Measurements from ENCODE around the gene TOGARAM2. TPM values are rescaled to one million over a fixed set of nuclear protein-coding genes. Genes with fewer than 3 reads are reported as not detected.
A peak's percentile ranks its signal among the peaks of the same experiment; 100 is the strongest.

The TOGARAM2 gene
- total and polyA plus RNA-seq, 2 experiments from 2014 or later: not detected

GRCh38 chr2:28997237-28997846 lies 16.2 kb downstream of the TOGARAM2 start:
- Histone ChIP-seq H3K27ac (no peak overlapping the region), H4K20me1 (ENCODE audit: insufficient read depth) (no peaks in the 10 kb centered on the region), H3K9me3 (ENCODE audit: low read depth) (no peaks in the 10 kb centered on the region), H3K79me2 (ENCODE audit: insufficient read depth) (no peaks in the 10 kb centered on the region), H3K9ac (no peak overlapping the region), H3K9me2 (ENCODE audit: insufficient read depth) (no peaks in the 10 kb centered on the region), H3K4me1 (ENCODE audit: insufficient read depth) (peaks cover 12% of the 10 kb centered on the region; the same call in 1 of the 2 replicates), H3F3A (ENCODE audit: insufficient read depth) (no peaks in the 10 kb centered on the region; the same call in 1 of the 2 replicates), H2AFZ (peak overlapping the region; percentile 34), H3K36me3 (ENCODE audit: low read depth) (no peaks in the 10 kb centered on the region), H3K4me2 (ENCODE audit: unreplicated experiment) (peak overlapping the region; percentile 3), H3K4me3 (peak overlapping the region; percentile 20; the same call in 1 of the 2 replicates), H3K27me3 (replicated peaks; ENCODE audit: insufficient read depth) (no peaks in the 10 kb centered on the region)
- in situ Hi-C loops (cut with MboI): no loop called here
- WGBS, 2 experiments (ENCODE audit: low coverage in 1 of 2, low lambda C conversion rate in 2 of 2, missing lambda C conversion rate in 2 of 2): 6 to 10% methylated on average over 12 of the region's 12 CpGs
- peak; percentile 73 for DNase-seq
- TF ChIP-seq EZH2 (IDR thresholded peaks at IDR 0.05; ENCODE audit: insufficient read depth, poor library complexity, severe bottlenecking) (no peak), EZH2phosphoT487 (IDR thresholded peaks at IDR 0.05; ENCODE audit: insufficient read depth, low read depth) (no peak)

- Histone ChIP-seq H3K79me2 (ENCODE audit: insufficient read depth) (no peaks in the 10 kb centered on the region), H3F3A (ENCODE audit: insufficient read depth) (no peaks in the 10 kb centered on the region; the same call in 1 of the 2 replicates), H3K27me3 (replicated peaks; ENCODE audit: insufficient read depth) (no peaks in the 10 kb centered on the region), H3K27ac (no peak overlapping the region), H3K9me3 (ENCODE audit: low read depth) (no peaks in the 10 kb centered on the region), H3K36me3 (ENCODE audit: low read depth) (no peaks in the 10 kb centered on the region), H3K4me2 (ENCODE audit: unreplicated experiment) (no peak overlapping the region), H3K9me2 (ENCODE audit: insufficient read depth) (no peaks in the 10 kb centered on the region), H3K4me3 (no peak overlapping the region), H4K20me1 (ENCODE audit: insufficient read depth) (no peaks in the 10 kb centered on the region), H2AFZ (no peak overlapping the region), H3K9ac (no peak overlapping the region), H3K4me1 (ENCODE audit: insufficient read depth) (peaks cover 12% of the 10 kb centered on the region; the same call in 1 of the 2 replicates)
- no peak for DNase-seq
- in situ Hi-C loops (cut with MboI): no loop called here
- WGBS, 2 experiments (ENCODE audit: low coverage in 1 of 2, low lambda C conversion rate in 2 of 2, missing lambda C conversion rate in 2 of 2): 81 to 90% methylated on average over 13 to 17 of the region's 17 CpGs
- TF ChIP-seq EZH2phosphoT487 (IDR thresholded peaks at IDR 0.05; ENCODE audit: insufficient read depth, low read depth) (no peak), EZH2 (IDR thresholded peaks at IDR 0.05; ENCODE audit: insufficient read depth, poor library complexity, severe bottlenecking) (no peak)
Measured at GRCh38 chr2:28997847-28998735, 17.0 kb downstream of the TOGARAM2 start.

- peaks cover 12% of the 10 kb centered on the region; the same call in 1 of the 2 replicates for H3K4me1 ChIP-seq (ENCODE audit: insufficient read depth)
- no peak overlapping the region for H3K4me3 ChIP-seq
- H2AFZ ChIP-seq: no peak overlapping the region
- 57 to 70% methylated on average over 7 of the region's 7 CpGs for WGBS, 2 experiments (ENCODE audit: low coverage in 1 of 2, low lambda C conversion rate in 2 of 2, missing lambda C conversion rate in 2 of 2)
- no peaks in the 10 kb centered on the region; the same call in 1 of the 2 replicates for H3F3A ChIP-seq (ENCODE audit: insufficient read depth)
- no peak for DNase-seq
- H3K27me3 ChIP-seq (replicated peaks; ENCODE audit: insufficient read depth): no peaks in the 10 kb centered on the region
- no peaks in the 10 kb centered on the region for H3K9me3 ChIP-seq (ENCODE audit: low read depth)
- in situ Hi-C loops (cut with MboI): no loop called here
- no peak overlapping the region for H3K4me2 ChIP-seq (ENCODE audit: unreplicated experiment)
- no peaks in the 10 kb centered on the region for H3K36me3 ChIP-seq (ENCODE audit: low read depth)
- H3K27ac ChIP-seq: no peak overlapping the region
- no peaks in the 10 kb centered on the region for H3K79me2 ChIP-seq (ENCODE audit: insufficient read depth)
- no peak overlapping the region for H3K9ac ChIP-seq
- H4K20me1 ChIP-seq (ENCODE audit: insufficient read depth): no peaks in the 10 kb centered on the region
- no peaks in the 10 kb centered on the region for H3K9me2 ChIP-seq (ENCODE audit: insufficient read depth)
- no peak for TF ChIP-seq EZH2 (IDR thresholded peaks at IDR 0.05; ENCODE audit: insufficient read depth, poor library complexity, severe bottlenecking)
- no peak for TF ChIP-seq EZH2phosphoT487 (IDR thresholded peaks at IDR 0.05; ENCODE audit: insufficient read depth, low read depth)
Measured at GRCh38 chr2:29000481-29000880, 19.4 kb downstream of the TOGARAM2 start.

- H3K4me3 ChIP-seq: no peak overlapping the region
- no peak overlapping the region for H3K9ac ChIP-seq
- no peaks in the 10 kb centered on the region for H3K36me3 ChIP-seq (ENCODE audit: low read depth)
- no peaks in the 10 kb centered on the region for H4K20me1 ChIP-seq (ENCODE audit: insufficient read depth)
- in situ Hi-C loops (cut with MboI): no loop called here
- no peaks in the 10 kb centered on the region for H3K9me3 ChIP-seq (ENCODE audit: low read depth)
- WGBS, 2 experiments (ENCODE audit: low coverage in 1 of 2, low lambda C conversion rate in 2 of 2, missing lambda C conversion rate in 2 of 2): 50 to 53% methylated on average over 5 of the region's 5 CpGs
- H3K27ac ChIP-seq: no peak overlapping the region
- no peak for TF ChIP-seq EZH2 (IDR thresholded peaks at IDR 0.05; ENCODE audit: insufficient read depth, poor library complexity, severe bottlenecking)
- TF ChIP-seq EZH2phosphoT487 (IDR thresholded peaks at IDR 0.05; ENCODE audit: insufficient read depth, low read depth): no peak
- no peak overlapping the region for H2AFZ ChIP-seq
- H3K27me3 ChIP-seq (replicated peaks; ENCODE audit: insufficient read depth): no peaks in the 10 kb centered on the region
- H3K9me2 ChIP-seq (ENCODE audit: insufficient read depth): no peaks in the 10 kb centered on the region
- no peaks in the 10 kb centered on the region; the same call in 1 of the 2 replicates for H3F3A ChIP-seq (ENCODE audit: insufficient read depth)
- DNase-seq: no peak
- no peak overlapping the region for H3K4me2 ChIP-seq (ENCODE audit: unreplicated experiment)
- H3K4me1 ChIP-seq (ENCODE audit: insufficient read depth): peaks cover 12% of the 10 kb centered on the region; the same call in 1 of the 2 replicates
- H3K79me2 ChIP-seq (ENCODE audit: insufficient read depth): no peaks in the 10 kb centered on the region
Measured at GRCh38 chr2:29000956-29001355, 19.9 kb downstream of the TOGARAM2 start.

Data from GM23248 (cell line).